Fibroblast of lung (primary cell): ENCODE measurements around the gene INSIG1. TPM values are rescaled to one million over a fixed set of nuclear protein-coding genes. Genes with fewer than 3 reads are reported as not detected.

Experiments
- DNase-seq, 2 donors: peaks; one replicate each; pipeline versions ENCODE4 v3.0.0 to v3.0.0-alpha.2; 2010; ENCODE audit warnings: low read depth in 2 of 2
- H2AFZ ChIP-seq: 2 replicates; pipeline ENCODE4 v1.5.1; 2012; ENCODE audit warnings: low read length, control low read depth, inconsistent platforms
- H3K27ac ChIP-seq: 2 replicates; pipeline ENCODE4 v1.5.1; 2011; ENCODE audit warnings: low read length, control low read depth; ENCODE audit not compliant: insufficient read depth
- H3K27me3 ChIP-seq: 2 replicates; pipeline ENCODE4 v1.5.1; 2011; ENCODE audit warnings: mild to moderate bottlenecking, low read length; ENCODE audit not compliant: control insufficient read depth, insufficient read depth
- H3K36me3 ChIP-seq: 2 replicates; pipeline ENCODE4 v1.5.1; 2011; ENCODE audit warnings: low read length; ENCODE audit not compliant: control insufficient read depth, insufficient read depth
- H3K4me1 ChIP-seq: 2 replicates; pipeline ENCODE4 v1.5.1; 2011; ENCODE audit warnings: low read length; ENCODE audit not compliant: control insufficient read depth, insufficient read depth; ENCODE audit errors: extremely low read depth
- H3K4me2 ChIP-seq: 2 replicates; pipeline ENCODE4 v1.5.1; 2011; ENCODE audit warnings: low read length, control low read depth; ENCODE audit not compliant: insufficient read depth; ENCODE audit errors: extremely low read depth
- H3K4me3 ChIP-seq, 4 experiments: fragments of 200-600 bp in 1 of 4; sonication (generic) in 1 of 4; replicated peaks in 1 of 4; 2 replicates each; pipeline ENCODE4 v1.5.1; 2011 to 2016; ENCODE audit warnings: low read length in 4 of 4, low read depth in 3 of 4, mild to moderate bottlenecking in 3 of 4, control low read depth in 2 of 4, inconsistent platforms in 1 of 4, mixed read lengths in 1 of 4; ENCODE audit not compliant: insufficient read depth in 1 of 4; ENCODE audit errors: control extremely low read depth in 1 of 4
- H3K79me2 ChIP-seq: 2 replicates; pipeline ENCODE4 v1.5.1; 2012; ENCODE audit warnings: mild to moderate bottlenecking, low read length, inconsistent platforms; ENCODE audit not compliant: control insufficient read depth, insufficient read depth
- H3K9ac ChIP-seq: 2 replicates; pipeline ENCODE4 v1.5.1; 2011; ENCODE audit warnings: mild to moderate bottlenecking, low read length, control low read depth; ENCODE audit not compliant: insufficient read depth
- H3K9me3 ChIP-seq: 2 replicates; pipeline ENCODE4 v1.5.1; 2012; ENCODE audit warnings: low read depth, low read length; ENCODE audit not compliant: control insufficient read depth, insufficient read depth
- H4K20me1 ChIP-seq: 2 replicates; pipeline ENCODE4 v1.5.1; 2011; ENCODE audit warnings: low read length; ENCODE audit not compliant: control insufficient read depth, insufficient read depth; ENCODE audit errors: extremely low read depth
- EZH2 ChIP-seq: IDR thresholded peaks from 2 replicates; pipeline ENCODE4 v1.5.1; 2012; ENCODE audit warnings: low read length, control low read depth, mild to moderate bottlenecking; ENCODE audit errors: missing control alignments
- polyA plus RNA-seq, 2 donors: library from polyadenylated mRNA; depleted of rRNA in 1 of 2; stranded (reverse) in 1 of 2; unstranded in 1 of 2; fragments of >200 nt; gene quantifications; 2 replicates each; pipeline ENCODE4 v1.2.1, GENCODE V29; 2011 to 2012; ENCODE audit warnings: missing spikeins in 1 of 2
- total RNA-seq: library from RNA; depleted of rRNA; stranded (reverse); fragments of >200 nt; gene quantifications from 2 replicates; pipeline ENCODE4 v1.2.1, GENCODE V29; 2014
- TF ChIP-seq, protein P1 (sequence below), 2 donors: IDR thresholded peaks in 1 of 2; conservative IDR thresholded peaks in 1 of 2; 1 replicate in 1 of 2; 2 replicates in 1 of 2; pipeline ENCODE4 v1.5.1; 2011 to 2012; ENCODE audit warnings: low read length in 2 of 2, control low read depth in 1 of 2, inconsistent platforms in 1 of 2, low read depth in 1 of 2, mild to moderate bottlenecking in 1 of 2

The INSIG1 gene
- total and polyA plus RNA-seq, 2 donors (not counting 1 experiment from before 2014, with no cell fraction given) = 216 to 353 TPM

DNA sequence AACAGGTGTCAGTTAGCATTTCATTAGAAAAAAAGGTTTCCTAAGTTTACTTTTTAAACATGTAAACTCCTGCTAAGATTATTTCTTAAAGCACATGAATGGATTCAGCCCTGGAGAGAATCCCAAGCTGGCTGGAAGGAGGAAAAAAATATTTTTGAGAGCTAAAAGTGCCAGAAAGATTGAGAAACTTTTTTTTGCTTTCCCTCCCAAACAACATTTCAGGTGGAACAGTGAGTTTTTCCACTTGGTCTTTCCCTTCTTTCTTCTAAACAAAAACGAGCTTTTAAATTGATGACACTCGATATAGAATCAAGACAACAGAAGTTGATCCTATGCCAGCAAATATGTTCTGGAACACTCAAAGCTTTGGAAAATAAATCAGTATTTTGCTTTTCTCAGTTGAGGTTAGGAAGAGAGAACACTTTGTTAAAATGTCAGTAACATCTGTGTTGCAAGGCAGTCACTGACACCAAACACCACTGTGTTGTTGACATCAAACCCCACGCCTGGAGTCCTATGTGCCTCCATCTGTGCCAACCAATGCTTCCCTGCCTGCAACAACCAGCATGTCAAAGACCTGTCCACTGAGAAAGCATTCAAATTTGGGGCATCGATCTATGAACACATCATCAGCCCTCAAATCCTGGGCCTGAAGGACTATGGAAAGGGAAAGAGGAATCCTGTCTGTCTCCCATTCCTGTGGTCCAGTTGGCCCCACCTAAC, 22.9 kb upstream of the INSIG1 start:
- DNase-seq = no peak
- no peaks in the 10 kb centered on the region for H3K9me3 ChIP-seq

DNA sequence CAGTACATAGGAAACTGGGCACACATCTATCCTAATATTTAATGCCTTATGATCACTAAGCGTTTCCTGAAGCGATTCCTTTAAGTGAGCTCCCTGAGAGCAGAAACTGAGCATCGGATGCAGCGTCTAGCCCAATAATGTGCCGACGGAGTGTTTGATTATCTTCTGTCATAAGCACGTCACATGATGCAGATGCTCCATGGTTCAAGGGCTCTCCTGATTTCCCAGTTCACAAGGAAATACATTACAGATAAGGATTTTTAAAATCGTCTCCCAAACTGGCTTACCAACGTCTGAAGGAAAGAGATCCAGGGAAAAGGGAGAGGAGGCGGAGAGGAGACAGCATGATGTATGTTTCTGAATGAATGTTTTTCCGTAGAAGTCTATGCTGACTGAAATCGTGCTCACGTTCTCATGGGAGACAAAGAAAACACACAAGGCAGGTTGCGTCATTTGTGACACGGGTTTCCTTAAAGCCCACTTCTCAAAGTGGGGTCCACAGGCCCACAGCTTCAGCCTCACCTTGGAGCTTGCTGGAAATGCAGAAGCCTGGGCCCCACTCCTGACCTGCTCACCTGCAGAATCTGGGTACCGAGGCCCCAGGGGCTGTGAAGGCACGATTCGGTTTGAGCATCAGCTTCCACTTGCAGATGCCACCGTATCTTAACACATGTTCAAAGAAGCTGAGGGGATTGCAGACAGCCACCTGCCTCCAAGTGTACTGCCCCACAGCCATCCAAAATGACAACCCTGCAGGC, 21.5 kb upstream of the INSIG1 start:
- Histone ChIP-seq H3K9me3 (no peaks in the 10 kb centered on the region), H3K27ac (no peak overlapping the region), H3K9ac (no peak overlapping the region), H3K4me1 (no peaks in the 10 kb centered on the region), H3K79me2 (no peaks in the 10 kb centered on the region), H3K4me3 (no peak overlapping the region), H3K4me2 (no peak overlapping the region), H4K20me1 (no peaks in the 10 kb centered on the region), H3K27me3 (peaks cover 9% of the 10 kb centered on the region), H3K36me3 (no peaks in the 10 kb centered on the region), H2AFZ (no peak overlapping the region)
- TF ChIP-seq EZH2 = no peak
- TF ChIP-seq, protein P1, sequence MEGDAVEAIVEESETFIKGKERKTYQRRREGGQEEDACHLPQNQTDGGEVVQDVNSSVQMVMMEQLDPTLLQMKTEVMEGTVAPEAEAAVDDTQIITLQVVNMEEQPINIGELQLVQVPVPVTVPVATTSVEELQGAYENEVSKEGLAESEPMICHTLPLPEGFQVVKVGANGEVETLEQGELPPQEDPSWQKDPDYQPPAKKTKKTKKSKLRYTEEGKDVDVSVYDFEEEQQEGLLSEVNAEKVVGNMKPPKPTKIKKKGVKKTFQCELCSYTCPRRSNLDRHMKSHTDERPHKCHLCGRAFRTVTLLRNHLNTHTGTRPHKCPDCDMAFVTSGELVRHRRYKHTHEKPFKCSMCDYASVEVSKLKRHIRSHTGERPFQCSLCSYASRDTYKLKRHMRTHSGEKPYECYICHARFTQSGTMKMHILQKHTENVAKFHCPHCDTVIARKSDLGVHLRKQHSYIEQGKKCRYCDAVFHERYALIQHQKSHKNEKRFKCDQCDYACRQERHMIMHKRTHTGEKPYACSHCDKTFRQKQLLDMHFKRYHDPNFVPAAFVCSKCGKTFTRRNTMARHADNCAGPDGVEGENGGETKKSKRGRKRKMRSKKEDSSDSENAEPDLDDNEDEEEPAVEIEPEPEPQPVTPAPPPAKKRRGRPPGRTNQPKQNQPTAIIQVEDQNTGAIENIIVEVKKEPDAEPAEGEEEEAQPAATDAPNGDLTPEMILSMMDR (conservative IDR thresholded peaks at IDR 0.05 in 1 of 2, IDR thresholded peaks at IDR 0.05 in 1 of 2; ENCODE audit: low read depth in 1 of 2, low read length in 2 of 2) = no peak
- DNase-seq = no peak

More for the DNA sequence above, 22.9 kb upstream of the INSIG1 start:
- no peak overlapping the region for H3K27ac ChIP-seq
- H3K4me1 ChIP-seq = no peaks in the 10 kb centered on the region
- H2AFZ ChIP-seq = no peak overlapping the region
- no peak overlapping the region for H3K4me3 ChIP-seq
- H3K36me3 ChIP-seq = no peaks in the 10 kb centered on the region
- no peak for TF ChIP-seq EZH2
- TF ChIP-seq, protein P1 (conservative IDR thresholded peaks at IDR 0.05 in 1 of 2, IDR thresholded peaks at IDR 0.05 in 1 of 2; ENCODE audit: low read depth in 1 of 2, low read length in 2 of 2) = no peak
- no peak overlapping the region for H3K4me2 ChIP-seq
- H3K27me3 ChIP-seq = peaks cover 8% of the 10 kb centered on the region
- H4K20me1 ChIP-seq = no peaks in the 10 kb centered on the region
- H3K9ac ChIP-seq = no peak overlapping the region
- no peaks in the 10 kb centered on the region for H3K79me2 ChIP-seq

DNA sequence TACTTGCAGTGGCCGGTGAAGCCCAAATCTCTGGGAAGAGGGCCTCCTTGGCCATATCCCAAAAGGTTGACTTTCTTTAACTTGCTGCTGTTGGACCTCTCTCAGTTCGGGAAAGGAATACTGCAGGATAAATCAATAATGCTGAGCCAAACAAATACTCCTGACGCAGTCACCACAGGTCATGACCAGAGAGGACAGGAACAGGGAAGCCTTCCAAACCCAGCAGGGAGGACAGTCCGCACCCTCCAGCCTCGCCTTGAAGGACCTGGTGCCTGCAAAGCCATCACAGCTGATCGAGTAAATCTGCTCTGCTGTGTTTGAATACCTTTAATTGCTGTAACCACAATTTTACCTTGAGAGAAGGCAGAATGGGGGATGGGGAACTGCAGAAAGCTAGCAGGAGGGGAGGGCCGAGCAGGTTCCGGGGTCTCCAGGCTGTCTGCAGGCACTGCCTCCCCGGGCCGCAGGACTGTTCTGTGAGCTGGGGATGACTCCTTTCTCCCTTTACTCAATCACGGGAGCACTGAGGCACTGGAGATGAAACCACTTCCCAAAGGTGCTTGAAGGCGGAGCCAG, 20.8 kb upstream of the INSIG1 start:
- Histone ChIP-seq H4K20me1 (no peaks in the 10 kb centered on the region), H3K4me2 (no peak overlapping the region), H3K36me3 (no peaks in the 10 kb centered on the region), H3K9ac (no peak overlapping the region), H3K27me3 (peaks cover 14% of the 10 kb centered on the region), H3K9me3 (no peaks in the 10 kb centered on the region), H3K79me2 (no peaks in the 10 kb centered on the region), H3K4me3 (no peak overlapping the region), H3K27ac (no peak overlapping the region), H3K4me1 (no peaks in the 10 kb centered on the region), H2AFZ (no peak overlapping the region)
- TF ChIP-seq, protein P1 (conservative IDR thresholded peaks at IDR 0.05 in 1 of 2, IDR thresholded peaks at IDR 0.05 in 1 of 2; ENCODE audit: low read depth in 1 of 2, low read length in 2 of 2) = no peak
- TF ChIP-seq EZH2 = no peak
- no peak for DNase-seq
